Stimulated activated naive CD8-positive, alpha-beta T cell treated with anti-CD3 and anti-CD28 coated beads, Interleukin-15, Interleukin-2, amounts not matched to agents 100 ng/mL and 50 ng/mL, for 24 hours (primary cell): ENCODE measurements around the gene PDIA5.

ENCODE experiments used
- H3K27ac Mint-ChIP-seq: one replicate; pipeline ENCODE4 v1.8.0; 2021; ENCODE audit warnings: mild to moderate bottlenecking, mixed read lengths
- H3K27me3 Mint-ChIP-seq: one replicate; pipeline ENCODE4 v1.8.0; 2021; ENCODE audit warnings: mixed read lengths
- H3K36me3 Mint-ChIP-seq: one replicate; pipeline ENCODE4 v1.8.0; 2021; ENCODE audit warnings: low read depth, mixed read lengths
- H3K4me1 Mint-ChIP-seq: one replicate; pipeline ENCODE4 v1.8.0; 2021; ENCODE audit warnings: low read depth, mixed read lengths
- H3K4me3 Mint-ChIP-seq: one replicate; pipeline ENCODE4 v1.8.0; 2021; ENCODE audit warnings: mild to moderate bottlenecking, mixed read lengths
- H3K9me3 Mint-ChIP-seq: one replicate; pipeline ENCODE4 v1.8.0; 2021; ENCODE audit warnings: mixed read lengths

Gene PDIA5

GRCh38 chr3:123054109-123054778, 12.6 kb upstream of the PDIA5 start:
- Mint-ChIP-seq H3K9me3 (no peaks in the 10 kb centered on the region), H3K4me3 (no peak overlapping the region), H3K27me3 (peaks cover 4% of the 10 kb centered on the region), H3K36me3 (no peaks in the 10 kb centered on the region), H3K27ac (no peak overlapping the region), H3K4me1 (no peaks in the 10 kb centered on the region)

DNA sequence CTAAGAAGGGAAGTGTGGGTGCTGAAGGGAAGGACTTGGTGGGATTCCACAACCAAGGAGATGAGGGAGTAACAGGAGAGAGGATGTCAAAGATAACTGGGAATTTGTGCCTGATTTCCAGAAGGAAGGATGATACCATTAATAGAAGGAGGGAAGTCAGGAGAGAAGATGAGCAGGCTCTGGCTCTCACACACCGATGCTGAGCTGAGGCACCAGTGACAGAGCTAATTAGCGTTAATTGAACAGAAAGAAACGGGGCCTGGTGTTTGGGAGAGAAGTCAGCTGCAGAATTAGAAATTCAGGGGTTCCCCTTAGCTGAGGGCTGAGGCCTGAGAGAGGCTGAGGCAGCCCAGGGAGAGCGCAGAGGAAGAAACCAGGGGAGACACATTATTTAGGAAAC, 11.9 kb upstream of the PDIA5 start:
- Mint-ChIP-seq H3K9me3 (no peaks in the 10 kb centered on the region), H3K27me3 (peaks cover 4% of the 10 kb centered on the region), H3K4me1 (no peaks in the 10 kb centered on the region), H3K4me3 (no peak overlapping the region), H3K36me3 (no peaks in the 10 kb centered on the region), H3K27ac (no peak overlapping the region)

- Mint-ChIP-seq H3K27me3 (peaks cover 4% of the 10 kb centered on the region), H3K4me1 (no peaks in the 10 kb centered on the region), H3K4me3 (no peak overlapping the region), H3K36me3 (no peaks in the 10 kb centered on the region), H3K9me3 (no peaks in the 10 kb centered on the region), H3K27ac (no peak overlapping the region)
Observed at GRCh38 chr3:123055352-123055751, 11.5 kb upstream of the PDIA5 start.

- Mint-ChIP-seq H3K27me3 (peaks cover 4% of the 10 kb centered on the region), H3K36me3 (no peaks in the 10 kb centered on the region), H3K27ac (no peak overlapping the region), H3K9me3 (no peaks in the 10 kb centered on the region), H3K4me1 (no peaks in the 10 kb centered on the region), H3K4me3 (no peak overlapping the region)
Observed at GRCh38 chr3:123058505-123058904, 8.3 kb upstream of the PDIA5 start.

DNA sequence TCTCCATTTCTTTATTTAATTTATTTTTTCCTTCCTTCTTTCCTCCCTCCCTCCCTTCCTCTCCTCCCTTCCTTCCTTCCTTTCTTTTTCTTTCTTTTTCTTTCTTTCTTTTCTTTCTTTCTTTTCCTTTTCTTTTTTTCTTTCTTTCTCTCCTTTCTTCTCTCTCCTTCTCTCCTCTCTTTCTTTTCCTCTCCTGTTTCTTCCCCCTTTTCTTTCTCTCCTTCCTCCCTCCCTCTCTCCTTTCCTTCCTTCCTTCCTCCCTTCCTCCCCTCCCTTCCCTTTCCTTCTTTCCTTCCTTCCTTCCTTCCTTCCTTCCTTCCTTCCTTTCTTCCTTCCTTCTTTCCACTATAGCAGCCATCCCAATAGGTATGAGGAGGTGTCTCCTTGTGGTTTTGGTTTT, 6.8 kb upstream of the PDIA5 start:
- Mint-ChIP-seq H3K4me1 (peaks cover 9% of the 10 kb centered on the region), H3K27ac (no peak overlapping the region), H3K4me3 (no peak overlapping the region), H3K27me3 (no peaks in the 10 kb centered on the region), H3K9me3 (no peaks in the 10 kb centered on the region), H3K36me3 (no peaks in the 10 kb centered on the region)

DNA sequence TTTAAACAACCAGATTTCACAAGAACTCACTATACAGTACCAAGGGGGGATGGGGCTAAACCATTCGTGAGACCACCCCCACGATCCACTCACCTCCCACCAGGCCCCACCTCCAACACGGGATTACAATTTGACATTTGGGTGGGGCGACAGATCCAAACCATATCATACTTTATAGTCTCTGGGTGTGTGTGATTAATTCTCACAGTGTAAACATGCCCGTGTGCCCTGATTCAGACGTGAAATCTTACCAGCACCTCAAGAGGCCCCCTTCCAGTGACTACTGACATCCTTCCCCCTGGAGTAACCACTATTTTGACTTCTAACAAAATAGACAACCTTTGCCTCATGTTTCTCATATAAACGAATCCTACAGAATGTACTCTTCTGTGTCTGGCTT, 5.0 kb upstream of the PDIA5 start:
- no peaks in the 10 kb centered on the region for H3K9me3 Mint-ChIP-seq
- no peak overlapping the region for H3K27ac Mint-ChIP-seq
- no peaks in the 10 kb centered on the region for H3K36me3 Mint-ChIP-seq
- peaks cover 19% of the 10 kb centered on the region for H3K4me1 Mint-ChIP-seq
- no peak overlapping the region for H3K4me3 Mint-ChIP-seq
- no peaks in the 10 kb centered on the region for H3K27me3 Mint-ChIP-seq

DNA sequence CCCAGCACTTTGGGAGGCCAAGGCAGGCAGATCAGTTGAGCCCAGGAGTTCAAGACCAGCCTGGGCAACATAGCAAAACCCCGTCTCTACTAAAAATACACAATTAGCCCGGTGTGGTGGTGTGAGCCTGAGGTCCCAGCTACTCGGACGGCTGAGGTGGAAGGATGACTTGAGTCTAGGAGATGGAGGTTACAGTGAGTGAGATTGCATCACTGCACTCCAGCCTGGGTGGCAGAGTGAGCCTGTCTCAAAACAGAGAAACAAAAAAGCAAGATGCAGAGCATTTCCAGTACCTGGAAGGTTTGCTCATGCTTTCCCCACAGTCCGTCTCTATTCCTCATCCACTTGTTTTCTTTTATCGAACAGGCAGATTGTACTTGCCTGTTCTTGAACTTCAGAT, 3.8 kb upstream of the PDIA5 start:
- Mint-ChIP-seq H3K27ac (no peak overlapping the region), H3K9me3 (no peaks in the 10 kb centered on the region)

DNA sequence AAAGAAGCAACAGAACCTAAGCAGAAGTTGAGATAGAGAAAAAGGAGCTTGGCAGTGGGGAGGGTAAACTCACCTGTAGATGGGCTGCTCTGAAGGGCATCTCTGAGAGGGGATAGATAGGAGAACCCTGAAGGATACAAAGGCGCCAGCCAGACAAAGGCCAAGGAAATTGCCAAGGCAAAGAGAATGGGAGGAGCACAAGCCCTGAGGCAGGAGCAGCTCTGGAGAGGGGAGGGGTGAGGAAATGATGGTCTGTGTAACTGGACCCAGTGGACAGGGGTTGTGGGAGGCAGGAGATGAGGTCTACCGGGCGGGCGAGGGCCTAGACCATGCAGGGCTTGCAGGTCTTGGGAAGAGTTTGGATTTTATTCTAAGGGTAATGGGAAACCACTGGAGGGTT, 2.3 kb upstream of the PDIA5 start:
- peaks cover 36% of the 10 kb centered on the region for H3K4me1 Mint-ChIP-seq
- H3K36me3 Mint-ChIP-seq = peaks cover 3% of the 10 kb centered on the region
- H3K27ac Mint-ChIP-seq = no peak overlapping the region
- H3K27me3 Mint-ChIP-seq = no peaks in the 10 kb centered on the region
- no peaks in the 10 kb centered on the region for H3K9me3 Mint-ChIP-seq
- H3K4me3 Mint-ChIP-seq = no peak overlapping the region

More for the DNA sequence above, 3.8 kb upstream of the PDIA5 start:
- H3K36me3 Mint-ChIP-seq = no peaks in the 10 kb centered on the region
- no peak overlapping the region for H3K4me3 Mint-ChIP-seq
- peaks cover 24% of the 10 kb centered on the region for H3K4me1 Mint-ChIP-seq
- H3K27me3 Mint-ChIP-seq = no peaks in the 10 kb centered on the region

DNA sequence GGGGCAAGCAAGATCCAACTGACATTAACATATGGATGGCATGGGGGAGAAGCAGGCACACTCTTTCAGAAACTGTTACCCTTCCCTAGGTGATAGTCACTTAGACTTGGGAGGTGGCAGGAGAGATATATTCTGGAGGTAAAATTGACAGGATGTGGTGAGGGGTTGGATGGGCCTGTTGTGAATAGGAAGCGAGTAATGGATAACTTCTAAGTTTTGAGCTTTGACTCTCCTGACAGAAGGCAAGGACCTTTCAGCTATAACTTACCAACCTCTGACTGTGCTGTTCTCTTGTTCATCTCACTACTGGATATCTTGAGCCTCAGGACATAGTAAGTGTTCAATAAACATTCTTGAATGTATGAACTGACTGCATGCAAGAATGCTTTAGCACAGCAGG, 1.9 kb upstream of the PDIA5 start:
- Mint-ChIP-seq H3K4me3 (peak overlapping the region; percentile 23), H3K27ac (no peak overlapping the region), H3K36me3 (peaks cover 3% of the 10 kb centered on the region), H3K4me1 (peaks cover 36% of the 10 kb centered on the region), H3K27me3 (no peaks in the 10 kb centered on the region), H3K9me3 (no peaks in the 10 kb centered on the region)

- Mint-ChIP-seq H3K4me3 (peak overlapping the region; percentile 92), H3K27ac (peak overlapping the region; percentile 86), H3K36me3 (peaks cover 3% of the 10 kb centered on the region), H3K4me1 (peaks cover 36% of the 10 kb centered on the region), H3K9me3 (no peaks in the 10 kb centered on the region), H3K27me3 (no peaks in the 10 kb centered on the region)
Observed at GRCh38 chr3:123066599-123066895, 278 bp upstream of the PDIA5 start.

GRCh38 chr3:123067689-123068600, 1.1 kb downstream of the PDIA5 start:
- Mint-ChIP-seq H3K27ac (peak overlapping the region; percentile 76), H3K36me3 (peaks cover 7% of the 10 kb centered on the region), H3K27me3 (no peaks in the 10 kb centered on the region), H3K4me3 (peak overlapping the region; percentile 92), H3K4me1 (peaks cover 46% of the 10 kb centered on the region), H3K9me3 (no peaks in the 10 kb centered on the region)

DNA sequence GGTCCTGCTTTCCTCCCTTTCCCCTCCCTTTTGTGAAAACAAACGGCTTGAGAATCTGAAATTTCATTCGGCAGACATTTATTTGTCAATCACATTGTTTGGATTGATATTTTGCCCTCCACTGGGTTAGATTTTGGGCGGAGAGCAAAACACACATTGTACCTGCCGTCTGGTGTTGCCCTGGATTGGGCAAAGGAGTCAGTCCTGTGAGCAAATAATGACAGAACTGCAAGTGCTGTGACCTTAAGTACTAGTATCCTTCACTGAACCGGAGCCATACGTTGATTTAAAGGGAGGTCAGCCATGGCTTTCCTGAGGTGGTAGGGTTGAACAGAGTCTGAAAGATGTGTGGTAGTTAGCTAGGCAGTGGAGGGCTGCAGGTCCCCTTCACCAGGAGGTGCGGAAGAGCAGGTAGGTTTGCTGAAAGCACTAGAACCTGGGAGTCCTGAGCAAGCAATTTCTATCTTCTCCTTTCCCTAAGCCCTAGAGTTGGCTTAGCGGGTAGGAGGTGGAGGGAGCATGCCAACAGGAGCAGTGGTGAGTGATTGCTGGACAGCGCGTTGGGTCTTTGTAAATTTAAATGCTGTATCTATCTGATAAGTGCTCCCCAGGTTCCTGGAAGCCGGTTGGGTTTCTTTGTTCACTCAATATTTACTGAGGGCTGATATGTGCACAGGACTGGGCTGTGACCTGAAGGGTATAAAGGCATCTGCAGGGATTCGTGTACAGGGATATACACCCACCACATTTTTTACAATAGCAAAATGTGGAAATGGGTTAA, 2.0 kb downstream of the PDIA5 start:
- H3K36me3 Mint-ChIP-seq = peaks cover 7% of the 10 kb centered on the region
- H3K4me3 Mint-ChIP-seq = peak overlapping the region; percentile 92
- peaks cover 47% of the 10 kb centered on the region for H3K4me1 Mint-ChIP-seq
- H3K27me3 Mint-ChIP-seq = no peaks in the 10 kb centered on the region
- no peak overlapping the region for H3K27ac Mint-ChIP-seq
- H3K9me3 Mint-ChIP-seq = no peaks in the 10 kb centered on the region

DNA sequence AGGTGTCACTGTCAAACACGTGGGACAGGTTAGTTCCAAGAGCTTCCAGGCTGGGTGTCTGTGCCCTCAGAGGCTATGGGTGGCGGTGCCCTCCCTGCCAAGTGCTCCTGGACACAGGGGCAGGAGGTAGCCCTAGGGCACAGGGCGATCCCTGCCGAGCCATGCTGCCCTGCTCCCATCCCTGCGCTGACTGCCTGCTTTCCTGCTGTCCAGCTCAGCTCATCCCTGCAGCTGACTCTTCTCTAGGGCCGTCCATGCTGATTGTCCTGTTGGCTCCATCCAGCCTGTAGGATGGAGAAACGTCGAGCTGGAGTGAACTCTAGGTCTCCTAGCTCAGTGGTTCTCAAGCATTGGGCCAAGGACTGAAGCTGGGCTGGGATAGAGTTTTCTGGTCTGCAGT, 3.7 kb downstream of the PDIA5 start:
- Mint-ChIP-seq H3K27me3 (no peaks in the 10 kb centered on the region), H3K4me3 (no peak overlapping the region)

GRCh38 chr3:123071146-123071545, 4.3 kb downstream of the PDIA5 start:
- H3K27me3 Mint-ChIP-seq = no peaks in the 10 kb centered on the region
- no peak overlapping the region for H3K4me3 Mint-ChIP-seq

More for the DNA sequence above, 3.7 kb downstream of the PDIA5 start:
- Mint-ChIP-seq H3K27ac (no peak overlapping the region), H3K4me1 (peaks cover 41% of the 10 kb centered on the region), H3K36me3 (peaks cover 7% of the 10 kb centered on the region), H3K9me3 (no peaks in the 10 kb centered on the region)

DNA sequence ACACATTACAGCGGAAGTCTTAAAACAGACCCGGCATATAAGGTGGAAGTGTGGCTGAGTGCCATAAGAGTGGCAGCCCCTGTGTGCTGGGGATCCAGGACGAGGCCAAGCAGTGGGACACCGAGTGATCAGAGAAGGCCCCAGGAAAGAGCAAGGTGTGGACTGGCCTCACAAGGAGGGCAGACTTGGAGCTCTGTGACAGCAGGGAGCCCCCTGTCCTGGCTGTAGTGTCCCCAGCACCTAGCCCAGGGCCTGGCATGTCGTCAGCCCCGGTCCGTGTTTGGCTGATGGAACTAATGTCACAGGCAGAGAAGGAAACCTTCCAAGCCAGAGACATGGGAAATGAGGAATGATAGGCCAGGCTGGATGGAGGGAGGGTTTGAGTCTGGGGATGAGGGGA, 4.8 kb downstream of the PDIA5 start:
- no peaks in the 10 kb centered on the region for H3K27me3 Mint-ChIP-seq
- H3K9me3 Mint-ChIP-seq = no peaks in the 10 kb centered on the region
- no peak overlapping the region for H3K4me3 Mint-ChIP-seq
- peaks cover 39% of the 10 kb centered on the region for H3K4me1 Mint-ChIP-seq
- no peak overlapping the region for H3K27ac Mint-ChIP-seq
- peaks cover 7% of the 10 kb centered on the region for H3K36me3 Mint-ChIP-seq

More at GRCh38 chr3:123071146-123071545, 4.3 kb downstream of the PDIA5 start:
- H3K4me1 Mint-ChIP-seq = peaks cover 41% of the 10 kb centered on the region
- no peak overlapping the region for H3K27ac Mint-ChIP-seq
- no peaks in the 10 kb centered on the region for H3K9me3 Mint-ChIP-seq
- H3K36me3 Mint-ChIP-seq = peaks cover 7% of the 10 kb centered on the region
